ENCODE results near the gene DCXR.

GRCh38 chr17:82003411-82004381, 33.8 kb downstream of the DCXR start:
- TF ChIP-seq CTCF (IDR thresholded peaks at IDR 0.05) (no peak), EZH2 (IDR thresholded peaks at IDR 0.05) (no peak)

Data from neural progenitor cell (in vitro differentiated cells).